NOMO-1 (cell line): Measurements from ENCODE around the gene GLRB.
A peak's percentile ranks its signal among the peaks of the same experiment; 100 is the strongest.
"Not testable (repeated sequence)": the region's sequence is repeated elsewhere in the genome, so short reads cannot be mapped to it uniquely, and the experiment has no call there.

Experiments
- DNase-seq, 2 experiments: peaks; one replicate each; lab custom pipeline; 2025; ENCODE audit not compliant: unreplicated experiment in 2 of 2; lab: John Stamatoyannopoulos, UW

GLRB gene

DNA sequence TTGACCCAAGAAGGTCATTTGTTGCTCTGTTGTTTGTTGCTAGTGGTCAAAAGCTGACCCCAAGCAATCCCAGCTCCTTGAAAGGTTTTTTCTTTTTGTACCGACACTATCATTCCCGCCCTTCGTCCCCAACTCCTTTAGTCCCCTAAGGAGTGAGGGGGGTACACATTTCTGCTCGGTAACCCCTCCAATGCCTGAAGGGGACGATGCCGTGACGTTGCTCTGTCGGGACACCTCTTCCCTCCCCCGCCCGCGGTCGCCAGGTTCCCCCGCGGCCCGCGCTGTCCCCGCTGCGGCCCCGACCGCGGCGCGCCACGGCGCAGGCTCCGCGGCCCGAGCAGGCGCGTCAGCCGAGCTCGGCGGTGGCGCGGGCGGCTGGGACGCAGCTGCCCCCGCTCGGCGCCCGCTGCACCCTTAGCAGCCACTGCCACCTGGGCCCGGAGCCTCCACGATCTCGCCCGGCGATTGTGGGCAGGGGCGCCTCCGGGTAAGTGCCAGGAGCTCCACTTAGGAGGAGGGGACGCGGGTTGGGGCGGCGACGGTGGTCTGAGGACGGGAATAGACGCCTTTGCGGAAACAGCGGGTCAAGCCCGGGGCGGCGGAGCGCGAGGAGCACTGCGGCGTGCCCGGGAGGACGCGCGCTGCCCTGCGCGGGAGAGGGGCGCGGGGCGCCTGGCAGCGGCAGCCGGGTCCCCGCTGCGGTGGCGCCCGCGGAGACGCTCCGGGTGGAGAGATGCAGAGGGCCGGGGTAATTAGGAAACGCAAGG, at the start of gene GLRB:
Gene GLRB, plus strand, starts transcription at position 340 of the 767 bp plus-strand sequence. CDS start 1,875 bp downstream, outside the sequence.
- no peak for DNase-seq

DNA sequence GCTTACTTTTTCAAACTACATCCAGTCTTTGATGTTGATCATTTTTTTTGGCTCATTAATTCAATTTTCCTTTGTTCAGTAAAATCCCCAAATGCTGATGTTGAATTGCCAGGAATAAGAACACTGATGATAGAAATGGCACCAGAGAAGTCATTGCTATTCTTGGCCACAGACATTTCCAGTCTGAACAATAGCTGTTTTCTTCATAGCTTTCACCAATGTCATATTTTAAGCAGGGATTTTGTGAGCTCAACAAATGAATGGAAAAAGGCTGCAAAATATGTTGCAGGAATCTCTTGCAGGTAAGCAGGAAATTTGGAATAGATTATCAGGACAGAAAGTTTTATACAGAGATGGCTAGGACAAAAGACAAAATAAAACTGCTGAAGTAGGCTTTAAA, 40.5 kb upstream of the GLRB start:
- DNase-seq = no peak

DNA sequence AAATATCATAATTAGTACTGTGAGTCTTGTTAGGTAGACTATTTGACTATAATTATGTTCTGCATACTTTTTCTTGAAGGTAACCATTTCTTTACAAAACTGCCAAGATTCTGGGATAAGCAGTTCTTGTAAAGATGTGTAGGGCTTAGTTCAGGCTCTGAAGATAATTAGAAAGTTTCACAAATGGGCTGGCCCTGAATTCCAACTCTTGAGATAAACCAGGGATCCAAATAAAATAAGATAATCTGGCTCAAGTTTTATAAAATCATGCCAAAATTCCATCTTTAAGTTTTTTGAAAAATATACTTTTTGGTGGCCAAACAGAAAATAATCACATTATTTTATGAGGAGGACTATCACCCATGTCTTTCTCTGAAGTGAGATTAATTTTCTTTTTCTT, 35.5 kb upstream of the GLRB start:
- no peak for DNase-seq

DNA sequence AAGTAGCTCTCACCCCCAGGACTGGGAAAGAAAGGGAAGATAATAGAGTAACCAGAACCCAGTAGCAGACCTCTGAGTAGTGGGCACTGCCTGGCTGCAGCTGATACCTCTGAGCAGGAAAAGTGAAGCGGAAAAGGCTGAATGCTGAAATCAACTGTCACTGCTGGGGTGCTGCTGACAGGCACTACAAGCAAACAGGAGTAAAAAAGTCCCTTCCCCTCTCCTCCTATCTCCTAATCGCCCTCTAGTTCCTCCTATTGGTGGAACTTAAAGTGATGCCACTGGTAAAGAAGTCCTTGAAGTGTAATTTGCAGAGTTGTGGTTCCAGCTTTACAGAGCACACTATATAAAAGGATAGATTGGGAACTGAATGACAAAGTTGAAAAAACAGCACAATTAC, 32.8 kb upstream of the GLRB start:
- DNase-seq = peak in 1 of 2 experiments; percentile 1

DNA sequence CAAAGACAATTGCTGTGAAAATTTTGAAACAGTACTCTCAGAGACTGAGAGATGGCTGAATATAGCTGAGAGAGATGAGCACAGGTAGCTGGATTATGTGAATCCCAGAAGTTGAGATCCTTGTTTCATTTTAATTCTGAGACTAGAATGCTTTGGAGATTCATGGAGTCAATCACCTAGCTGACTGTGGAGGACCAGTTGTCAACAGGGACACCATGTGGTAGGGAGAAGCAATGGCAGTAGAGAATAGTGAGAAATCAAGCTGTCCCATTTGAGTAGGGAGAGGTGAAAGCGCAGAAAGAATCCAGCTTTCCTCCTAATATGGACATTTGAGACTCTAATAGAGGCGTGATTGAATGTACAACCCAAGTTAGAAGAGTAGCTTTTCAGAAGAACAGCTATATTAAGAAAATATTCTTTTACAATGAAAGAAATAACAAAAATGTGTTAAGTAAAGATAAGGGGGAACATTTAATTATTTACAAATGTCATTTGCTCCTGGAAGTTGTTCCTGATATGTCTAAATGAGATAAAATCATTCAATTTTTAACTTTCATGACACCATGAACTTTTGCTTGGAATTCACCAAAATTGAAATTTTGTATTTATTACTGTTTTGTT, 30.3 kb upstream of the GLRB start:
- peak in 1 of 2 experiments; percentile 32 for DNase-seq

DNA sequence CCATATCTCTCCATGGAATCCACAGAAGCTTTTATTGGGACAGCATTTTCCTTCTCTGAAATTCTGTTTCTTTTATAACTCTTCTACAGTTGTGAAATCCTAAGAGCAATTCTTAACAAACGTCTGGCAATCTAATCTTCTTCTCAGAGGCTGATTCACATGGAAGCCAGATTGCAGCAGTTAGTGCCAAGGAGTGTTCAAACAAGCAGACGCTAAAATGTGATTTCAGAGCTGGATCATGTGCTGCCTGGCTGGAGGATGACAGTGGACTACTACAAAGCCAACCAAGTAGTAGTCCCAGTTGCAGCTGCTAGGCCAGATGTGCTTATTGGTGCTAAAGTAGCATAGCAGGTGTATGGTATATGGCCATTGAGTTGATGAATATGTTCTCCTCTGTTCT, 27.7 kb upstream of the GLRB start:
- no peak for DNase-seq

DNA sequence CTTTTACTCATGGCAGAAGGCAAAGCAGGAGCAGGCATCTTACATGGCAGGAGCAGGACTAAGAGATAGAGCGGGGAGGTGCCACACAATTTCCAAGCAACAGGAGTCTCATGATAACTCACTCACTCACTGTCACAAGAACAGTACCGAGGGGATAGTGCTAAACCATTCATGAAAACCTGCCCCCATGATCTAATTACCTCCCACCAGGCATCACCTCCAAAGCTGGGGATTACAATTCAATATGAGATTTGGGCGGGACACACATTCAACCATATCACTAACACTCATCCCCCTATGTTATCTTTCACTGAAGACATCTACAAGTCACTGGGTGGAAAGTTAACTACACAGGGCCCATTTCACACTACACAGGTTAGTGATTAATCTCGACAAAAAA, 25.4 kb upstream of the GLRB start:
- DNase-seq = no peak

DNA sequence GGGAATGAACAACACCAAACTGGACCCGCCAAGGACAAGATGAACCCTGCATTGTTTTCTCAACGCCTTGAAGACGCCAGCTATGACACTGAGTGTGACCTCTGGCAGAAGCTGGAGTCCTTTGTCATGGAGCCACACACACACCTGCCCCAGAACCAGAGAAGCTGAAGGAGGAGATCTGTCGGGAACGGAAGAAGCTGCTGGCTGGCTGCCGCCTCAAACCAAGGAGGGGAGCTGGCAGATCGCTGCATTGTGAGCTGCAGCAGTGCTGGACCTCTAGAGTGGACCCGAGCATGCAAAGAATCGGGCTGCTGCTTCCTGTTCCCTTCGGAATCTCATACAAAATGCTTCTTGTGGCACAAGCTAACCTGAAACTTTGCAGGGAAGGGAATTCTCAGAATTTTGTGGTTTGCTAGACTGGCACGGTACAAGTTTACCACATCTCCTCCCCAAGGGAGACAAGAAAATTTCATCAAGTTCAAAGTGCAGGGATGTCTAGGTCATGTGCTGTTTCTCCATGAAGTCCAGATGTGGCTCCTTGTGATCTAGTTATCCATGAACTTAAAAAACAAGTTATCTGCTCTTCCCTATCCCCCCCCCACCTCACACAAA, 23.4 kb upstream of the GLRB start:
- no peak for DNase-seq

DNA sequence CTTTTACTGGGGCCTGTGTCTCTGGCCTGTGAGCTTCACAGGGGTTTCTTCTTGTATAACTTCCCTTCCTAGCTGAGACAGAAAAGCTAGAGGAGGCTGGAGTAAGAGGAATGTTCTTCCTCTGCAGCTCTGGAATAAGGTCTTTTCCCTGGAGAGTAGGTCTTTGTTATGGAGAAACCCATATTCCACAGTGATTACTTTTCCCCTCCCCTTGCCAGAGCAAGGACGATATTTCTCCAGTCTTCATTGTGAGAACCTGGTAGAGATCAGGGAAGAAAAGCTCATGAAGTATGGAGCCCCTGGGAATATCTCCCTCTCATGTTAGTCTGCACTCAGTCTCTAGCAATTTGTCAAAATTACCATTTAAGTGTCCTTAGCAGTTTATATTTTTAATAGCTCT, 18.7 kb upstream of the GLRB start:
- DNase-seq = no peak

DNA sequence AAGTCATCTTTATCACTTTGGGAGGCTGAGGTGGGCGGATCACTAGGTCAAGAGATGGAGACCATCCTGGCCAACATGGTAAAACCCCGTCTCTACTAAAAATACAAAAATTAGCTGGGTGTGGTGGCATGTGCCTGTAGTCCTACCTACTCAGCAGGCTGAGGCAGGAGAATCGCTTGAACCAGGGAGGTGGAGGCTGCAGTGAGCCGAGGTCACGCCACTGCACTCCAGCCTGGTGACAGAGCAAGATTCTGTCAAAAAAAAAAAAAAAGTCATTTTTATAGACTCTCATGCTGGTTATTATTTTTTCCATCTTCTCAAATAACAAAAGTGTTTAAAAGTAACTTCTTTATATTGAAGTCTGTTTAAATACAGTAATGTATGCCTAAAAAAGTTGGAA, 17.1 kb upstream of the GLRB start:
- DNase-seq = not testable (repeated sequence)

DNA sequence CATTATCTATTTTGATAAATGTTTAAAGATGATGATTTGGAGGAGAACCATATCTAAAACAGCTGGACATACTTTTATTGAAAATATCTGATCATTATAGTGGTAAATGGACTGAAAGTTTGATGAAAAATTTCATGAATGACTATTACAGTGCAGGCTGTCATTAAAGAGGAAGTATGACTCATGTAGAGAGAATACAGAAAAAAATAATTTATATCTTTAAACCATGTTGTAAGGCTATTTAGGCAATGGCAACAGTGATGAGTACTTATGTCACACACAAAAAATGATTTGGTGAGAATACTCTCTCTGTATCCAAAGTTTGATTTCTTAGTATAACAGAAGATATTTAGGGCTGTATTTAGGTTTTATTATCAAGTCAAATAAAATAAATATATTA, 3.9 kb upstream of the GLRB start:
- DNase-seq = peak in 1 of 2 experiments; percentile 52

DNA sequence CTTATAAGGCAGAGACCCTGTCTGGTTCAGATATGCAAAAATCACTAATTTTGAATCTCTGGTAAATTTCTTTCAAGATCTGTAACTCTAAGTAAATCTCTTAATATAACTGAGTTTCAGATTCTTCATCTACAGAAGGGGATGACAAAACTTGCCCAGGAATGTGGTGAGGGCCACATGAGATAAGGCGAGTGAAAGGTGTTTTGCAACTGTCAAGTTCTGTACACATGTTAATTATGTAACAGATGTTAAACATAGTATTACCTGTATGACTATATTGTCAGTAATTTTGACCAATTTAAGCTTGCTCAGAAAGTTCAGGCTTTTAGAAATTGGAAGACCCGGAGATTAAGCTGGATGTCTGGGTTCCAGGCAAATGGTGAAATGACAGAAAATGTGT, 549 bp upstream of the GLRB start:
- no peak for DNase-seq

DNA sequence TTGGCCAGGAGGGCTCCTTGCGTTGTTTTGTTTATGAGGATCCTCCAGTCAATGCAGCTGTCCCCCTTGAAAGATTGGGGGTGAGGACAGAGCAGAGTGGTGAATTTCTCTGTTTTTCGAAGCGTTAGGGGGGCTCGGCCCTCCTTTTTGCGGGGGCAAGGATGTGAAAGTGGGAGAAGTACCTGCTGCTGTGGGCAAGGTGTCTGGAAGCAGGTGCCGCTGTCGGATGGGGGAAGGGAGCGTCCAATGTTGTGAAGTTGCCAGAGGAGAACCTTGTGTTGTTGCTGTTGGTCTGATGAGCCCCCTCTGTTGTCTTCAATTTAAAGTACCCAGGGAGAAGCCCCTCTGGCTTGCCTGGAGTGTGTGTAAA, 613 bp downstream of the GLRB start:
- DNase-seq = no peak

DNA sequence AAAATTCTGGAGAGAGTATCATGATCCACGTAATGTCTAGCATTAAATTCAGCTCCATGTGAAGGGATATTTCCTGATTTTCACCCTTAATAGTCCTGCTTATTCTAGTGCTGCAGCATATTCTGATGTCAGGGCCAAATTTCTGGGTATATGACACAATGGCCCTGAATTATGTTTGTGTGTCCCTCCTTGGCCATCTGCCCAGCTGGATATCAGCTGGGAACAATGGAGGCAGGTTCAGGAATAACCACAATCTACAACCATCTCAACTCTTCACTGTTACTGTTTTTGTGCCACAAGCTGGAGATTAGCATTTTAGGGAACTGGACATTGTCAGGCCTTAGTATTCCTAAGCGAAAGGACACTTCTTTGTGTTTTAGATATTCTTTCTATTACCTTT, 3.5 kb downstream of the GLRB start:
- DNase-seq = no peak

DNA sequence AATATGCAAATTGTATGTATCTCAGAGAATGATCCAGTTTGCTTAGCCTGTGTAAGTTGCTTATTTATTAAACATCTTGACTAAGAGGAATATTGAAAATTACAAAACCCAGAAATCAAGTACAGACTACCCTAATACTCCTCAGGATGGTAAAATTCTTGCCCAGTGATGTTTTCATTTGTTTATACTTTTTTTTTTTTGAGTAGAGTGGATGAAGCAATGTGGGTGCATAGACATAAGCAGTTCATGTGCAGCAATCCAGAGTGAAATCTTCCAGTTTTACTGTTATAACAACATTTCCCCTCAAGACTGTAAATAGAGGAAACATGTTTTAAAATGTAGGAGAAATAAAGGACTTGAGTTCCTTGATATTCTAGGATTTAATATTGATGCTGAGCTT, 4.7 kb downstream of the GLRB start:
- DNase-seq = no peak

DNA sequence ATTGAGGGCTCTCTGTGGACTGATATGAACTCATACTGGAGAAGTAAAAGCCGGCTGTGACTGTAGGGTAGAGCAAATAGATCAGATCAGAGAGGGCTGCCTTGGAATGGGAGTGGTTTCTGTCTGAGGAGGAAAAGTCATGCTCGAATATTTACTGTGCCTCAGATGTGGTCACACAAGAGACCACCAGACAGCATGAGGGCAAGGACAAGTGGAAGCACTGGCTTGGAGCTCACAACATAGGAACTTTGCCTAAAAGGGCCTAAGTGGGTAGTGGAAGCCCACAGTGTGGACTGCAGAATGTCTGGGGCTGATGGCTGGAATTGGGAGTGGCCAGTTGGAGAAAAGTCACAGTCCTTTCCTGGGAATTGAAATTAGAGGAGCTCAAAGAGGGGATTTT, 19.8 kb downstream of the GLRB start:
- DNase-seq = no peak

DNA sequence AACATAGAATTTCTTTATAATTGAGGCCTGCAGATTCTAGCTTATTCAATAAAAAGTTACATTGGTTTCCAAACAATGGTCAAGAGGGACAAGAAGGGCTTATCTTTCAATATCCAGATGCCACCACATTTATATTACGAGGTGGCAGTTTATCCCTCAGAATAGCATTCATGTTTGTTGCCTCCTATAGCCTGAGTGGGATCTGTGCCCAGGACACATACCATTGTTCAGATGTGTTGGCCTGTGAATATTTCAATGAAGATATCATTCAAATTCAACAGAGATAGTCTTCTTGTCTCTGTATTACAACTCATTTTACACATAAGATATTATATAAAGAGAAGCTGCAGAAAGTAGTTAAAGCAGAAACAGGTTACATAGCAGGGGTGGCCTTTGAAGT, 20.5 kb downstream of the GLRB start:
- DNase-seq = no peak

DNA sequence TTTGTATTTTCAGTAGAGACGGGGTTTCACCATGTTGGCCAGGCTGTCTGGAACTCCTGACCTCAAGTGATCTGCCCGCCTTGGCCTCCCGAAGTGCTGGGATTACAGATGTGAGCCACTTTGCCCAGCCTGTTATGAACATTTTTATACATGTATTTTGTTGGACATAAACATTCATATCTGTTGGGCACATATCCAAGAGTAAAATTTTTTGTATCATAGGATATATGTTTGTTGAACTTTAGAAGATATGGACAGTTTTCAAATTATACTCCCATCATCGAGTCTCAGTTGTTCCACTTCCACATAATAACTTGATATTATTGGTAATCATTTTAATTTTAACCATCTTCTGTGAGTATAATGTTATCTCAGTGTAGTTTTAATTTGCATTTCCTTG, 23.6 kb downstream of the GLRB start:
- no peak for DNase-seq

DNA sequence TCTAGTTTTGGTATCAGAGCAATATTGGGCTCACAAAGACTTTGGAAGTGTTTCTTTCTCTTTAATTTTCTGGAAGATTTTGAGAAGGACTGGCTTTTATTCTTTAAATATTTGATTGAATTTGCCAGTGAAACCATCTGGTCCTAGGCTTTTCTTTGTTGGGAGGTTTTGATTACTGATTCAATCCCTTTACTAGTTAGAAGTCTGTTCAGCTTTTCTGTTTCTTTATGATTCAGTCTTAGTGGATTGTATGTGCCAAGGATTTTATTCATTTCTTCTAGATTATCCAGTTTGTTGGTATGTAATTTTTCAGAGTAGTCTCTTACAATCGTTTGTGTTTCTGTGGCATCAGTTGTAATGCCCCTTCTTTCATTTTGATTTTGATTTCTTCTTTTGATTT, 28.6 kb downstream of the GLRB start:
- DNase-seq = no peak

DNA sequence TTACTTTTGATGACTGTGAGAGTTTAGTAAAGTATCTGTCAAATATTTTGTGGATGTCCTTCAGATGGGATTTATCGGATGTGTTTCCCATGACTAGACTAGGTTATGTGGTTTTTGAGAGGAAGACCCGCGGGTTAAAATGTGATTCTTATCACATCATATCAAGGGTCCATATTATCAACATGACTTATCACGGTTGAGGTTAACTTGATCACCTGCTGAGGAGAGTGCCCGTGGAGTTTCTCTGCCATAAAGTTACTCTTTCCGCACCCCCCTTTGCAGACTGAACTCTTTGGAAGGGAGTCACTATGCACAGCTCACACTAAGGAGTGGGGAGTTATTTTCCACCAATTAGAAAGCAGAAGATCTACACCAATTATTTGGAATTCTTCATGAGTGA, 38.7 kb downstream of the GLRB start:
- DNase-seq = no peak

DNA sequence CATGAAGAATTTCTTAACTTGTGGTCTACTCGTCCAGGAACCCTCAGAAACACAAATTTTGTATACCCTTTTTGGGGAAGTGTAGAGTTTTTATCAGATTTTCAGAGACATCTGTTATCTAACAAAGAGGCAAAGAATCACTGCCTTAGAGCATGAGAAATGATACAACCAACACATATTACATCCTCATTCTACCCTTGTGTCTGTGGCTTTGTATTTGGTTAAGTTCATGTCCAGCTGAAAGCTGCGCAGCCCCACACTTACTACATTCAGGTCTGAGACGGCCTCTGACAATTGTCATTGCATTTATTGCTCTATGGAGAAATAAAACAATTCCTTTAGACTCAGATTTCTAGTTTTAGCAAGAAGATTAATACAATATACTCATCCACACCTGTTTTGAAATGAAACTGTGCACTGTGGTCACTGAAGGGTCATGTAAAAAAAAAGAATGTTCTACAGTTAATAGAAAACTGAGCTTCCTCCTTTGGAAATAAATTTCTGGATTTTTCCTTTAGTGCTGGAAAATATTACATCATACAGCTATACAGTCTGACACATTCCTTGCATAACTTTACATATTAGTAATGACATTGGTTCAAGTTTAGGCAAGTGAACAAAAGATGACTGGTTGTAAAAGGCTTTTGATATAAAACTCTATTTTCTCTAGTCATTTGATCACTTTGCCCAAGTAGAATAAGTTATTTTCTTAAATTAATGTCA, 39.8 kb downstream of the GLRB start:
- DNase-seq = no peak

DNA sequence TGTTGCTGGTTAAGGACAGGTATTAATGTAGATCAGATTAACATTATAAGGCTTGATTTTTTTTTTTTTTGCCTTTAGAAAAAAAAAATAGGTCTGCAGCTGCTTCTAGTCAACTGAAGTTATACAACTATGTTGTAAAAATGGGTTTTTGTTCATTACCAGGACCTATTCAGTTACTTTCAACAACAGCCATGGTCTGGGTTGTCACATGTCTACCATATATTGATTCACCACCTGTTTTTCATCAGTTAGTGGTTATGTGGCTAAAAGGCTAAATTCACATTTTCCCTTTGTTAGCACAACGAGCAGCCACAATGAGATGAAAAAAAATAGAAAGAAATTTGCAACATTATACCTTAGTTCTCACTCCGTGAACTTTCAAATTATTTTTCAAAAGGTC, 45.5 kb downstream of the GLRB start:
- DNase-seq = no peak
